Ishikawa (cell line): ENCODE results near the gene RIMBP2.

Experiments used
- EGR1 ChIP-seq: IDR thresholded peaks from 2 replicates; pipeline ENCODE4 v1.6.1; 2012
- FOXM1 ChIP-seq: IDR thresholded peaks from 2 replicates; pipeline ENCODE4 v1.6.1; 2012; ENCODE audit warnings: low read depth, borderline replicate concordance
- REST ChIP-seq: IDR thresholded peaks from 2 replicates; pipeline ENCODE4 v1.6.1; 2012; ENCODE audit warnings: low read depth, mild to moderate bottlenecking
- YY1 ChIP-seq: IDR thresholded peaks from 2 replicates; pipeline ENCODE4 v1.6.1; 2012; ENCODE audit warnings: low read depth
- TF ChIP-seq, protein P1 (sequence below): IDR thresholded peaks from 2 replicates; pipeline ENCODE4 v1.6.1; 2012

- TF ChIP-seq EGR1 = no peak
- TF ChIP-seq FOXM1 = no peak
- TF ChIP-seq, protein P1, sequence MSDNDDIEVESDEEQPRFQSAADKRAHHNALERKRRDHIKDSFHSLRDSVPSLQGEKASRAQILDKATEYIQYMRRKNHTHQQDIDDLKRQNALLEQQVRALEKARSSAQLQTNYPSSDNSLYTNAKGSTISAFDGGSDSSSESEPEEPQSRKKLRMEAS = no peak
- no peak for TF ChIP-seq REST
- no peak for TF ChIP-seq YY1
Measured at GRCh38 chr12:130555628-130556485, 160.2 kb downstream of the RIMBP2 start.
